ENCODE data around the gene NOTUM. TPM values are rescaled to one million over a fixed set of nuclear protein-coding genes. Genes with fewer than 3 reads are reported as not detected.
A peak's percentile ranks its signal among the peaks of the same experiment; 100 is the strongest.

Gene NOTUM
- total RNA-seq, 2 donors from 2014 or later, result 0.17 to 6.8 TPM

DNA sequence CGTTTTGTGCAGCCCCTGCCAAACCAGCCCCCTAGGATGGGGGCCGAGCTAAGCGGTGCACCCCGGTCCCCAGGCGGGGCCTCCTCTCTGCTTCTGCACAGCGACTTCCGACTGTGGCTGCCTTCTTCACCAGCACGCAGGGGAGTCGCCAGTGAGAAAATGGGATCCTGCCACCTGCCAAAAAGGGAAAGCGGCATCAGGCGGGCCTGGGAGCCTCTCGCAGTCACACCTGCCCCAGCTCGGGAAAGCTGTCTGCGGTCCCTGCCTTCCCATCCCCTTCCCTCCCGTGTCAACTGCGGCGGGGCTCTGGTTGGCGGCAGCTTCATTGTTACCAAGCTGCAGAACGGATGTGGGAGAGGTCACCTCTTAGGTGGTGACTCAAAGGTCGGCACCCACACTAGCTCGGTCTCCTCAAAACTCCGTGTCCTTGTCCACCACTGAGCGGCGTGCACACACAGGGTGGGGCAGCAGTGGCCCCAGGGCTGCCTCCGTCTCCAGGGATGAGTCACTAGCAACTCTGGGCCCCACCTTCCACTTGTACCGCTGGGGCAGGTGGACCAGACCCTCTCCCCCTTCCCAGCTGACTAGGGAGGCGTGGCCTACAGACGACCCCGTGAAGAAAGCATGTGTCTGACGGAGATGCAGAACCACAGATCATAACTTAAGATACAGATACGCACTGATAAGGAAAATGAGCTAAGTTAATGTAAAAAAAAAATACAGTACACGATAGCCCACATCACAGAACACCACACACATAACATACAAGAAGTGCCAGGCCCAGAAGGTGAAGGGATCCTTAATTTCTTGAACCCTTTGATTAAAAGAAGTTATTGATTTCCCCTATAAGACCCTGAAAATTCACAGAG lies 48.3 kb downstream of the NOTUM start:
- peaks cover 56% of the 10 kb centered on the region for H3K36me3 Mint-ChIP-seq (ENCODE audit: low read depth)
- H3K27ac Mint-ChIP-seq, result no peak overlapping the region
- H3K4me1 Mint-ChIP-seq, result peaks cover 7% of the 10 kb centered on the region
- no peak for ATAC-seq (replicated peaks)
- H3K4me3 Mint-ChIP-seq, result peak overlapping the region; percentile 52
- no peaks in the 10 kb centered on the region for H3K27me3 Mint-ChIP-seq
- H3K9me3 Mint-ChIP-seq, result no peaks in the 10 kb centered on the region

DNA sequence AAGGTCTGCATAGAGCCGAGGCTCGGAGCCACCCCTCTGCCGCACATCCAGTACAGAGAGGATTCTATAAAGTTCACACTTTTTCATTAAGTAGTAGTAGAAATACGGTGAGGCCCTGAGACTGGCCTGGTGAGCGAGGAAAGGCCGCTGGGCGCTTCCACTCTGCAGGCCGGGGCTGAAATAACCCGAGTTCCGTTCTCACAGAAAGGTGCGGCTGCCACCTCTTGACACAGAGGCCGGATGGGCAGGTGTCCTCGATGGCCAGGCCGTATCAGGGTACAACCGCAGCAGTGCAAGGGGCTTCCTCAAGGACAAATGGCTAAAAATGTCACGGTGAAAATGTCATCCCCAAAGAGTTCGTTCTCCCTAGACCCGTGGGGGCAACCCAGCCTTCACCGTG lies 49.0 kb downstream of the NOTUM start:
- Mint-ChIP-seq H3K4me3 (peak overlapping the region; percentile 52), H3K4me1 (peaks cover 3% of the 10 kb centered on the region), H3K27ac (no peak overlapping the region), H3K27me3 (no peaks in the 10 kb centered on the region), H3K9me3 (no peaks in the 10 kb centered on the region), H3K36me3 (ENCODE audit: low read depth) (peaks cover 51% of the 10 kb centered on the region)
- no peak for ATAC-seq (replicated peaks)

DNA sequence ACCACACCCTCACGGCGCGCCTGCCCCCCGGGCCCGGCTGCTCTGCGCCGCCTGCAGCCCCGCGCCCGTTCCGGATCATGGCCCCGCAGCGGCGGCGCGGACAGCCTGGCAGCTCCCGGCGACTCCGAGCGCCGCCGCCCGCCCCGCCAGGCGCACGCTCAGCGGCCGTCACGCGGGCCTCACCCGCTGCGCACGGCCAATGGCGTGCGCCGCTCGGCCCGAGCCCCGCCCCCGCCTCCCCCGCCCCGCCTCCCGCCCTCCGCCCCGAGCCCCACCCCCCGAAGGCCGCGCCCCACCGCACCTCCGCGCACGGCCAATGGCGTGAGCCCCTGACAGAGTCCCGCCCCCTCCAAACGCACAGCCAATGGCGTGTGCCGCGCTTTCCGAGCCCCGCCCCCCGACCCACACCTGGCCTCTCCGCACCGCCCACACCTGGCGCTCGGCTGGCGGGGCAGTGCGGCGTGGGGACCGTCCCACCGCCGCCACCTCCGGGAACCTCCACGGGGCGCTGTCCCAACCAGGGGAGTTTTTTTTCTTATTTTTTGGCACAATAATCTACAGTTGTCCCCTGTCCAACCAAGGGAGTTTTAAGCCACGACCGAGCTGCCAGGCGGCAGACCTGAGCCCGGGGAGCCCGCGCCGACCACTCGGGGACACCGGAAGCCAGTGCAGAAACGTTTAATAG lies 49.6 kb downstream of the NOTUM start, which contains the start of gene PCYT2:
PCYT2 (minus strand) TSS at position 123 of the 685 bp plus-strand sequence; CDS start at position 79, 44 bp downstream.
- H3K4me3 Mint-ChIP-seq, result peak within 1 kb of the TSS; percentile 67
- H3K36me3 Mint-ChIP-seq (ENCODE audit: low read depth), result peaks cover 46% of the 10 kb centered on the region
- no peaks in the 10 kb centered on the region for H3K4me1 Mint-ChIP-seq
- H3K27me3 Mint-ChIP-seq, result no peaks in the 10 kb centered on the region
- no peak within 1 kb of the TSS for H3K27ac Mint-ChIP-seq
- no peaks in the 10 kb centered on the region for H3K9me3 Mint-ChIP-seq
- peak; percentile 96 for ATAC-seq (replicated peaks)

DNA sequence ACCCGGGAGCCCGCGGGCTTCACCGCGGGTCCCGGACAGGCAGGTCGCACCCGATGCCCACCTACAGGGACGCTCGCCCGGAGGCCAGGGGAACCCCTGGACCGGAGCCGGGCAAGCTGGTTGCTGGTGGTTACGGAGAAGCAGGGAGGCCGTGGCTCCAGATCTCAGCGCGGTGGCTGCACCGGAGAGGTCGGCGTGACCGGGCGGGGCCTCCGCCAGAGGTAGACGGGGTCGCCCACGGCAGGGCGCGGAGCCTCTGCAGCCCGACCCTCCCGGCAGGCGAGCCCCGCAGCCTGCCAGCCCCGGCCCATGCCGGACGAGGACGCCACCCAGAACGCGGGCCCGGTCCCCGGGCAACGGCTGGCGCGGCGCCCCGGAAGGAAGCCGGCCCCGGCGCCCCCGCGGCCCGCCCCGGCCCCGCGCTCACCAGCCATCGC lies 50.1 kb downstream of the NOTUM start:
- Mint-ChIP-seq H3K9me3 (no peaks in the 10 kb centered on the region), H3K4me1 (no peaks in the 10 kb centered on the region), H3K36me3 (ENCODE audit: low read depth) (peaks cover 40% of the 10 kb centered on the region), H3K27me3 (no peaks in the 10 kb centered on the region), H3K4me3 (peak overlapping the region; percentile 67), H3K27ac (no peak overlapping the region)
- peak; percentile 38 for ATAC-seq (replicated peaks)

DNA sequence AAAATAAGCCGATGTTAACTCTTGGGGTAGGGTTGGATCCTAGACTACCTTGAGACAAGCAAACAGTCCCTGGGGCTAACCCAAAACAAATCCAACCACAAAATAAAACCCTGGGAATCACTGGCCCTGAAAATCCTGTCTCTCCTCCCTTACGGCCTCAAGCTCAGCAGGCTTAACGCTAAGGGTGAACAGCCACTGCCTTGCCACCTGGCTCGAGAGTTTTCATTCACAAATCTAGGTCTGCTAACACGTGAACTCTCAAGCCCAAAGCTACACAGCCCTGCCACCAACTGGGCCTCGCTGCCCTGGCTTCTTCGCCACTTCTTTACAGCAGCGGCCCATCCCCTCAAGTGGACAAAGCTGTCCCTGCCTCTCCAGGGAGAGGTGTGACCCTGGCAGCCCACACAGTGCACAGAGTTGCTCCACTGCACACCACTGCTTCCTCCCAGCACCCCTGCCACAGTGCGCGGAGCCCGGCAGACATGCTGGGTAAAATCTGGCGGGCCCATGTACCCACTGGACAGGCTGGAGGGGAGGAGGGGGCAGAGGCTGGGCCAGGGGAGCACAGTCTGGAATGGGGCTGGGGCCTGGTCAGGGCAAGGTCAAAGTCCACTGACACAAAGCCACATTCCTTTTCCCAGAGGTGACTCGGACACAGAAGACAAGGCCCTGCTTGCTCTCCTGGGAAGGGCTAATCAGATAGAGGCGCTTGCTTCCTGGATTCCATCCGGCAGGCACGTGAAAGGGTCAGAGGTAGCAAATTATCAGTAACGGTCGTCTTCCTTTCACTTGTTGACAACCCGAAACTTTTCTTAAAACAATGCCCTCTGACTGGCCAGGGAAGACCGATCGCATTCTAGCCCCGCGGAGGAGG lies 50.8 kb downstream of the NOTUM start:
- no peak for ATAC-seq (replicated peaks)
- no peaks in the 10 kb centered on the region for H3K9me3 Mint-ChIP-seq
- H3K36me3 Mint-ChIP-seq (ENCODE audit: low read depth), result peaks cover 33% of the 10 kb centered on the region
- no peaks in the 10 kb centered on the region for H3K27me3 Mint-ChIP-seq
- no peaks in the 10 kb centered on the region for H3K4me1 Mint-ChIP-seq
- H3K27ac Mint-ChIP-seq, result no peak overlapping the region
- peak overlapping the region; percentile 67 for H3K4me3 Mint-ChIP-seq

DNA sequence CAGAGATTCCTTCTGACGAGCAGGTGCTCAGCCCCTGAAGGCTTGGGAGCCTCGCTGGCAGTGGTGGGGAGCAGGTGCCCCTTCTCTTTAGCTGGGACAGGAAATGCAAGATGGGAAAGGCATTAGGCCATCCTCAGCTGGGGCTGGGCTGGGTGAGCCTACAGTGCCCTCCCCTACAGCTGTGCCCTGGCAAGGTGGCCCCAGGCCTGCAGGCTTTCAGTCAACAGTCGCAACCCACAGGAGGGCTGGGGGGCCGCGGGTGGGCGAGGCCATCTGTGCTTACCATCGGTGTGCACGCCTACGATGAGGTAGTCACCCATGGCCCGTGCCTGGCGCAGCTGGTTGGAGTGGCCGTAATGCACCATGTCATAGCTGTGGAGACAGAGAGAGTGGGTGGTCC lies 51.8 kb downstream of the NOTUM start:
- Mint-ChIP-seq H3K4me3 (peak overlapping the region; percentile 67), H3K27me3 (no peaks in the 10 kb centered on the region), H3K4me1 (no peaks in the 10 kb centered on the region), H3K9me3 (no peaks in the 10 kb centered on the region), H3K36me3 (ENCODE audit: low read depth) (peaks cover 25% of the 10 kb centered on the region), H3K27ac (no peak overlapping the region)
- ATAC-seq (replicated peaks), result no peak

DNA sequence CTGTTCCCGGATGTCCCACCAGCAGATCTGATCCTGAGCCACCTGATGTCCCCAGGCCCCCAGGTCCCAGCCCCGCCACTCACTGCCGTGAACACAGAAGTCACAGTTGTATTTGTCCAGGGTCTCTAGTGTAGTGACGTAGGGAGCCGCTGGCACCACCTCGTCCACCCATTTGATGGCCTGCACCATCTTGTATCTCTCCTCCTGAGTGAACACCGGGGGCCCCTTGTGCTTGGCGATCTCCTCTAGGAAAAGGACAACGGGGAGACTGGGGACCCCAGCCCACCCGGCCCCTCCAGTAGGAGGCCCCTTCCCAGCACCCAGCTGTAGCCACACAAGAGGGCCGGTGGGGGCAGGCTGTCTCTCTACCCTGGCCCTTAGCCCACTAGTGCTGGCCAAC lies 52.2 kb downstream of the NOTUM start:
- H3K4me3 Mint-ChIP-seq, result no peak overlapping the region

DNA sequence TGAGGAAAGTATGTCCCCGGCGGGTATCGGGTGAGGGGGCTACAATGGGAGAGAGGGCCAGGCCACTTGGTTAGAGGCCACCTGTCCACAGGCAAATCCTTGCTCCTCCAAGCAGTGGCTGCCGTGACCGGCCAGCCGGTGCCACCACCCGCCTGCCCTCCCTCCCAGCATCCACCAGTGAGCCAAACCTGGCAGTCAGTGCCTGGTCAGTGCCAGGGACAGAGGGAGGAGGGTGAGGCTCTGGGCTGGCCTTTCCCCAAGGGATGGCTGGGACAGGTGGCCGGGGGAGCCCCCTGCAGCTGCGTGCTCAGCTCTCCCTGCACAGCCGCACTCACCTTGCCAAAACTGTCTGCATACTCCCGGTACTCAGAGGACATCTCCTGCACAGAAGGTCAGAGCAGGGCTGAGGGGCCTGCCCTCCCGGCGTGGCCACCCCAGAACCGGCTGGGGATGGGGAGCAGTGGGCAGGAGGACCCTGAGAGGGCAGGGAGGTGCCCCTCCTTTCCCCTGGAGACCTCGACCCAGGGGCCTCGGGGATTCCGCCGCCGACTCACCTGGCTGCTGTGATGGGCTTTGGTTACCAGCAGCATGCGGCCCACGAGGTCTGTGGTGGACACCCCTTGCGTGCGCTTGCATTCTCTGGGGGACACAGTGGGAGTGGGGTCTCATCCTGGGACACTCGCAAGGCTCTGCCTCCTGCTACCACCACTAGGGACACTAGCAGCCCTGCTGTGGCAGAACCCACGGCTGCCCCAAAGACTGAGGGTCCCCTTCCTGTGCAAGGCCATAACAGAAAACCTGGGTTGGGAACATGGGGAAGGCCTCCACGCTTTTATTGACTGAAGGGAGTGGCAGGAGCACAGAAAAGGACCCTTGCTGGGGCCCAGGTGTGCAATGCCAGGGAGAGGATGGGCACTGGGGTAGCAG lies 53.5 kb downstream of the NOTUM start:
- Mint-ChIP-seq H3K27ac (no peak overlapping the region), H3K27me3 (no peaks in the 10 kb centered on the region), H3K9me3 (no peaks in the 10 kb centered on the region), H3K4me1 (no peaks in the 10 kb centered on the region), H3K4me3 (no peak overlapping the region), H3K36me3 (ENCODE audit: low read depth) (peaks cover 11% of the 10 kb centered on the region)
- ATAC-seq (replicated peaks), result no peak

More for the DNA sequence above, 52.2 kb downstream of the NOTUM start:
- Mint-ChIP-seq H3K36me3 (ENCODE audit: low read depth) (peaks cover 22% of the 10 kb centered on the region), H3K4me1 (no peaks in the 10 kb centered on the region), H3K27me3 (no peaks in the 10 kb centered on the region), H3K9me3 (no peaks in the 10 kb centered on the region), H3K27ac (no peak overlapping the region)
- ATAC-seq (replicated peaks), result no peak

DNA sequence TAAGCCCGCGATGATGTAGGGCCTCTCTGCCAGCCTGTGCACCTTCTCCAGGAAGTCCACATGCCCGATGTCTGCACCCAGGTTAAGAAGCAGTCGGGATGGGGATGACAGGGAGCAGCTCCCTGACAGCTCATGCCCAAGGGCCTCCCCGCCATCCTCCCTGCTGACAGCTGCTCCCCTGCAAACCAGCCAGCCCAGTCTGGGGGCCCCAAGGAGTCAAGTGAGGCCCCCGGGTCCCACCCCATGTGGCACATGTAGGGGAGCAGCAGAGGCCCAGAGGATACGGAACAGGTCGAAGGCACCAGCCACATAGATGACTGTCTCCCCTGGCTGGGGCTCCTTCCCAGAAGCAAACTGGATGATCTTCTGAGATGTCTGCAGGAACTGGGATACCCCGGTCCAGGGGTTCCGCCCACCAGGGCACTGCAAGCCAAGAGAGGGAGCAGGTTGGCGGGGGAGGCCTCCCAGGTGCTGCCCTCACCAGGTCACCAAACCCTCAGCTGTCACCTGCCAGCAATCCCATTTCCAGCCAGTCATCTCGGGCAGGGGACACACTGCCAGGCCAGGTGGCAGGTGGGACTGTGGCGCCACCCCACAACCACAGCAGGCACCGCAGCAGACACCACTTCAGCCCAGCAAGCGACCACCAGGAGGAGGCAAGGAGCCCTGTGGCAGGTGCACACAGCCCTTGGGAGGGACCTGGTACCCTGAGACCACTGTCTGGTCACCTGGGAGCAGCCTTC lies 54.3 kb downstream of the NOTUM start:
- ATAC-seq (replicated peaks), result no peak
- Mint-ChIP-seq H3K27me3 (no peaks in the 10 kb centered on the region), H3K27ac (no peak overlapping the region), H3K36me3 (ENCODE audit: low read depth) (peaks cover 3% of the 10 kb centered on the region), H3K9me3 (no peaks in the 10 kb centered on the region), H3K4me3 (no peak overlapping the region), H3K4me1 (no peaks in the 10 kb centered on the region)

DNA sequence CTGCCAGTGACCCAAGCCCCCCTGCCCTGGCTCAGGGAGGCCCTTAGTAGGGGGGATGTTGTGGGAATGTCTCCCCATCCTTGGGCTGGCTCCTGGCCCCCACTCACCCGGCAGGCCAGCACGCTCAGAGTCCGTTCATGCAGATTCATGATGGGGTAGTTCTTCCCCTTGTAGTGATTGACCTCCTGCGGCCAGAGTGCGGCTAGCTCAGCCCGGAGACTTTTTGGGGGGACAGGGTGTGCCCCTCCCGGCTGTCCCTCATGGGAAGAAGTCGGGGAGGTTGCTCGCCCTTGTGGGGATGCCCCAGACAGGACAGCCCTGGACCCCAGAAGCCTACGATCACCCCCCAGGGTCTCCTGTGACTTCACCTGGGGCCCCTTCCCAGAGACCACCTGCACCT lies 55.0 kb downstream of the NOTUM start:
- Mint-ChIP-seq H3K4me3 (no peak overlapping the region), H3K4me1 (peaks cover 4% of the 10 kb centered on the region), H3K27me3 (peaks cover 4% of the 10 kb centered on the region), H3K9me3 (no peaks in the 10 kb centered on the region), H3K36me3 (ENCODE audit: low read depth) (peaks cover 3% of the 10 kb centered on the region), H3K27ac (no peak overlapping the region)
- ATAC-seq (replicated peaks), result no peak

DNA sequence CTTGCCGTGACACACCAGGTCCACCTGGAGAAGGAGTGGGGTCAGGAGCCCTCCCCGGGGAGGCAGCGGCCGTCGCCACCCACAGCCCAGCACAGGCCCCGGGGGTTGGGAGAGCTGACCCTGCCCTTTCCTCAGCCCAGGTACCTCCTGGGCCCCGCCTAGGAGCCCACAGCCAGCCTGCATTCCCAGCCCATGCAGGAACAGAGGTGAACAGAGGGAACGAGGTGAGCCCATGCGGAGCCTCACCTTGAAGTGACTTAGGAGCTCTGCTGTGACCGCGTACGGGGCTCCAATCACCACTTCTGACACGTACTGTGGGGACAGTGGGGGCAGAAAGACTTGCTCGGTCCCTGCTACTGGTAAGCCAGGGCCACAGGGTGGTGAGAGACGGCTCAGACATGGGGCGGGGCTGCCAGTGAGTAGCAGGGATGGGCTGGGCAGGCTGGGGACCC lies 55.5 kb downstream of the NOTUM start:
- H3K27me3 Mint-ChIP-seq, result peaks cover 7% of the 10 kb centered on the region
- ATAC-seq (replicated peaks), result no peak
- H3K4me1 Mint-ChIP-seq, result peaks cover 8% of the 10 kb centered on the region
- no peak overlapping the region for H3K27ac Mint-ChIP-seq
- H3K9me3 Mint-ChIP-seq, result no peaks in the 10 kb centered on the region
- H3K36me3 Mint-ChIP-seq (ENCODE audit: low read depth), result peaks cover 9% of the 10 kb centered on the region
- no peak overlapping the region for H3K4me3 Mint-ChIP-seq

DNA sequence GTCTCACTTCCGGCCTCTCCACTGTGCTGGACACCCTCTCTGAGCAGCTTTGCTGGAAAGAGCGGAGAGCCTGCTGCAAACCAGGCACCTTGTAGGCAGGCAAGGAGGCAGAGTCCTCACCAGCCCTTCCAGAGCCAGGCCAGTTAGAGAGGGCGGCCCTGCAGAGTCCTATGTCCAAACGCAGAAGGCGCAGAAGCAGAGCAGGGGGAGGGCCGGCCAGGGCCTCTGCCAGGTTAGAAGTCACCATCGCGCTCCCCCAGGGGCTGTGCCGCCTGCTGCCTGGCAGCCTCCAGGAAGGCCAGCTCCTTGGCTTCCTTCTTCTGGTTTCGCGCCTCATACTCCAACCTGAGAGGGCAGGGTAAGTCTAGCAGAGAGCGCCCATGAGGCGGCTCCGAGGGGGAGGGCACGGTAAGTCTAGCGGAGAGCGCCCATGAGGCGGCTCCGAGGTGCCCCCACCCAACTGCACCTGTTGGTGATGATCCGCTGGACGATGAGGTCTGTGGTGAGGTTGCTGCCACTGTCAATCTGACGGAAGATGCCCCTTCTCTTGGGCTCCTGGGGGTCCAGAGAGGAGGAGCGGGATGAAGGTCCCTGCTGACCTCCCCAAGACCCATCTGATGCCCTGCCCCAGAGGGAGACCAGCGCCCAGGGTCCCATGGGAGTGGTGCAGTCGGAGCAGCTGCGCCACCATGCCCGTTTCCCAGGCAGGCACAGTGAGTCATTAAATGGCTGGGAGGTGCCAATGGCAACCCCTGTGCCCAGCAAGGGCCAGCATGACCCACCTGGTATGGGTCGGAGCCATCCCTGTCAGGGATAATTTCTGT lies 56.2 kb downstream of the NOTUM start:
- Mint-ChIP-seq H3K36me3 (ENCODE audit: low read depth) (peaks cover 15% of the 10 kb centered on the region), H3K27ac (no peak overlapping the region), H3K4me1 (peaks cover 8% of the 10 kb centered on the region), H3K4me3 (no peak overlapping the region), H3K9me3 (no peaks in the 10 kb centered on the region), H3K27me3 (peaks cover 7% of the 10 kb centered on the region)
- no peak for ATAC-seq (replicated peaks)

Measured in activated T-helper 17 cell treated with anti-CD3 and anti-CD28 coated beads, Interleukin-2, amount 50 U/mL, for 72 hours (primary cell).